ENCODE measurements around the gene MAST2. TPM values are rescaled to one million over a fixed set of nuclear protein-coding genes. Genes with fewer than 3 reads are reported as not detected.

The MAST2 gene
- total RNA-seq, 2 donors from 2014 or later, result 31.8 to 73.2 TPM

GRCh38 chr1:46011121-46011695 is 207.8 kb downstream of the MAST2 start:
- no peak overlapping the region for H3K4me3 Mint-ChIP-seq
- DNase-seq (ENCODE audit: low spot score) (no peak), ATAC-seq (no peak)
- H3K36me3 Mint-ChIP-seq, result peaks cover 25% of the 10 kb centered on the region
- H3K9me3 Mint-ChIP-seq, result no peaks in the 10 kb centered on the region
- no peaks in the 10 kb centered on the region for H3K4me1 Mint-ChIP-seq (ENCODE audit: low read depth in 2 of 2)
- no peak overlapping the region for H3K27ac Mint-ChIP-seq
- no peaks in the 10 kb centered on the region for H3K27me3 Mint-ChIP-seq

DNA sequence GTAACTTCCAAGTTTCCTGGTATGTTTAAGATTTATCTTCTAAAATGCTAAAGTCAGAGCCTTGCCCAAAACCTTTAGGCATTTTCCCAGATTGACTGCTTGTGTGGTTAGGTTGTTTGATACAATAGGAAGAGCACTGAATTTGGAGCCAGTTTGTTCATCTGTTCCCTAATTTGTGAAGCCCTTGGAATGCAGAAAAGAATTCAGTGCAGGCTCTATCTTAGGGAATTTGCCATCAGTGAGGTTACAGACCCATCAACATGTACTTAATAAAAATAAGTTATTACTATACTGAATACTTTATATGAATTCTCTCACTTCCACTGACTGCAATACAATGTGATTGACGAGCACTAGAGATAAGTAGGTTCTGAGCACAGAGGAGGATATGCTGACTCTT is 208.8 kb downstream of the MAST2 start:
- Mint-ChIP-seq H3K27me3 (no peaks in the 10 kb centered on the region), H3K9me3 (no peaks in the 10 kb centered on the region), H3K36me3 (peaks cover 20% of the 10 kb centered on the region), H3K27ac (no peak overlapping the region), H3K4me3 (no peak overlapping the region), H3K4me1 (ENCODE audit: low read depth in 2 of 2) (no peaks in the 10 kb centered on the region)
- ATAC-seq (no peak), DNase-seq (ENCODE audit: low spot score) (no peak)

DNA sequence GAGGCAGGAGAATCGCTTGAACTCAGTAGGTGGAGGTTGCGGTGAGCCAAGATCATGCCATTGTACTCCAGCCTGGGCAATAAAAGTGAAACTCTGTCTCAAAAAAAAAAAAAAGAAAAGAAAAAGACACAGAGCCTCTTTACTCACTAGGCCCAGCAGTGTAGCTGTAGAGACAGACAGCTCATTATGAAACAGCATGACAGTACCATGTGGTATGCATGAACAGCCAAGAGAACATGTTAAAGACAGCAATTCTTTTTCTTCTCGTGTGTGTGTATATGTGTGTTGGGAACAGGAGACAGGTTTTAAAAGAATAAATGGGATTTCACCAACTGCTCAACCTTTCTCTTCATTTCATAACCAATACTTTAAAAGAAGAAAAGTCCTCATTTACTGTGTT is 210.2 kb downstream of the MAST2 start:
- H3K4me1 Mint-ChIP-seq (ENCODE audit: low read depth in 2 of 2), result no peaks in the 10 kb centered on the region
- ATAC-seq (no peak), DNase-seq (ENCODE audit: low spot score) (no peak)
- peaks cover 13% of the 10 kb centered on the region for H3K36me3 Mint-ChIP-seq
- H3K9me3 Mint-ChIP-seq, result no peaks in the 10 kb centered on the region
- no peak overlapping the region for H3K27ac Mint-ChIP-seq
- no peaks in the 10 kb centered on the region for H3K27me3 Mint-ChIP-seq
- H3K4me3 Mint-ChIP-seq, result no peak overlapping the region

DNA sequence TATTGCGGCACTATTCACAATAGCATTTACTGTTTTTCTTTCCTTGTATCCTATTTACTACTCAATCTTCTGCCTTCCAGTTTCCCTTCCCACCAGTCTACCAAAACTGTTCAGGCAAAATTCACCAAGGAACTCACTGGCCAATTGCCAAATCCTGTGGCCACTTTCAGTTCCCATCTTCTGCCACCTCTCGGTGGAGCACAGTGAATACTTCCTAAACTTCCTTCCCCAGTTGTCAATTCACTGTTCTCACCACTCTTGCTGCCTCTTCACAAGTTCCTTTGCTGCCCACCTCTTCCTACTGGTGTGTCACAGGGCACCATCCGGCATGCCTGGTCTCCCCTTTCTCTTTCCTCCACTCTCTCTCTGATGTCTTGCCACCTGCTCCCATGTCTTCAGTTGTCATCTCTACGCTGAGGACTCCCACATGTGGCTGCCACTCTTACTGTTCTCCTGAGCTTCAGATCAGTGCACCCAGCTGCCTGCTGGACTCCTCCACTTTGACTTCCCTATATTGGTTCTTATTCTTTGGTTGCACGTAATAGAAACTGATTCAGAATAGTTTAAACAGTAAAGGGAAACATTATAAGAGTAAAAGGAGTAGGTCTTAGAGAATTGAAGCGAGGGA is 214.6 kb downstream of the MAST2 start:
- Mint-ChIP-seq H3K4me1 (ENCODE audit: low read depth in 2 of 2) (no peaks in the 10 kb centered on the region), H3K9me3 (no peaks in the 10 kb centered on the region), H3K27me3 (no peaks in the 10 kb centered on the region), H3K4me3 (no peak overlapping the region), H3K27ac (no peak overlapping the region), H3K36me3 (no peaks in the 10 kb centered on the region)
- no peak for DNase-seq (ENCODE audit: low spot score)
- no peak for ATAC-seq

- Mint-ChIP-seq H3K4me1 (ENCODE audit: low read depth in 2 of 2) (no peaks in the 10 kb centered on the region), H3K4me3 (no peak overlapping the region), H3K9me3 (no peaks in the 10 kb centered on the region), H3K27ac (no peak overlapping the region), H3K36me3 (no peaks in the 10 kb centered on the region), H3K27me3 (no peaks in the 10 kb centered on the region)
- no peak for ATAC-seq
- DNase-seq (ENCODE audit: low spot score), result no peak
These were observed 215.9 kb downstream of the MAST2 start for GRCh38 chr1:46019348-46019747.

- Mint-ChIP-seq H3K4me3 (no peak overlapping the region), H3K27me3 (no peaks in the 10 kb centered on the region), H3K4me1 (ENCODE audit: low read depth in 2 of 2) (no peaks in the 10 kb centered on the region), H3K36me3 (no peaks in the 10 kb centered on the region), H3K9me3 (no peaks in the 10 kb centered on the region), H3K27ac (no peak overlapping the region)
- ATAC-seq (no peak), DNase-seq (ENCODE audit: low spot score) (no peak)
These were observed 216.6 kb downstream of the MAST2 start for GRCh38 chr1:46020010-46020409.

GRCh38 chr1:46021046-46021996 is 217.9 kb downstream of the MAST2 start:
- DNase-seq (ENCODE audit: low spot score) (no peak), ATAC-seq (no peak)
- Mint-ChIP-seq H3K36me3 (no peaks in the 10 kb centered on the region), H3K27me3 (no peaks in the 10 kb centered on the region), H3K4me1 (ENCODE audit: low read depth in 2 of 2) (no peaks in the 10 kb centered on the region), H3K27ac (no peak overlapping the region), H3K4me3 (no peak overlapping the region), H3K9me3 (no peaks in the 10 kb centered on the region)

DNA sequence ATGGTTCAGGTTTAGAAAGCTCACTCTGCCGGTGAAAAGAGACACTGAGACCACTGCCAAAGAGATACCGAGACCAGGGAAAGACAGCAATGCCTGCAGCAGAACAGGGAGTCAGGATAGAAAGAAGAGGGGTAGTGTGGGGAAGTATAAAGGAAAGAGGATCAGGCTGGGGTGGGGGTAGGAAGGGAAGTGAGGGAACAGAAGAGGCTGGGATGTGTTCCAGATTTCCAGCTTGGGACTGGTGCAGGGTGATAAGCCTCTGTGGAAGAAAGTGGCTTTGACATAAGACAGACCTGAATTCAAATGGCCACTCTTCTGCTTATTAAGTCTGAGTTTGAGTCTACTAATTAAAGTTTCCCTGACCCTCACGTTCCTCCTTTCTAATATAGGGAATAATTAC is 223.1 kb downstream of the MAST2 start:
- H3K36me3 Mint-ChIP-seq, result no peaks in the 10 kb centered on the region
- no peak overlapping the region for H3K27ac Mint-ChIP-seq
- no peaks in the 10 kb centered on the region for H3K27me3 Mint-ChIP-seq
- DNase-seq (ENCODE audit: low spot score) (no peak), ATAC-seq (no peak)
- H3K4me1 Mint-ChIP-seq (ENCODE audit: low read depth in 2 of 2), result no peaks in the 10 kb centered on the region
- H3K4me3 Mint-ChIP-seq, result no peak overlapping the region
- no peaks in the 10 kb centered on the region for H3K9me3 Mint-ChIP-seq

DNA sequence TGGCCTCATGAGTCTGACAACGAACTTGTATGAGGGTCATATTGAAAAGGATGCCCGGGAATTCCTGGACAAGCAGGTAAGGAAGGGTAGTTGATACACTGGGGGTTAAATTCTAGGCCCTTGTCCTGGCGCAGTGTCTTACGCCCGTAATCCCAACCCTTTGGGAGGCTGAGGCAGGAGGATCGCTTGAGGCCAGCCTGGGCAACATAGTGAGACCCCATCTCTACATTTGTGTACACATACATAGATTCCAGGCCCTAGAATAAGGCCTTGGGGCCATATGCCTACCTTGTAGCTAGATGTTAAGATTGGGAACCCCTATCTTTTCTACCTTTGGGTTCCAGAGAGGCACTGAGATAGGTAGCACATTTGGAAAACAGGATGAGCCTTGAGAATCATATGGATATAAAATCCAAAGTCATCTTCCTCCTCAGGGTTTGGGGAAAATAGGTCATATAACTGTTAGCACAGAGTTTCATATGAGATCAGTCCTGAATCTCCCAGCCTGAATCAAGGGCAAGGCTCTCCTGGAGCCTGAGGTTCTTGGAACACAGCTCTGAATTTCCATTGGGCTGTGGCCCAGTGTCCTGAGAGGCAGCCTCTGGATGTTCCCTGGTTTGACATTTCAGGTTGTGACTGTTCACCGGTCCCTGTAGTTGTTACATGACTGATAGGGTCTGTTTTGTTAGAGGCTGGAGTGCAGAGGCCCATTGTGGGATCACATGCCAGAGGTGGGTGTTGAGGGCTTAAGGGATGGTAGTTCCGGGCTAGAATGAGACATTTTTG is 224.6 kb downstream of the MAST2 start:
- Mint-ChIP-seq H3K4me3 (no peak overlapping the region), H3K9me3 (no peaks in the 10 kb centered on the region), H3K36me3 (no peaks in the 10 kb centered on the region), H3K27me3 (no peaks in the 10 kb centered on the region), H3K27ac (no peak overlapping the region), H3K4me1 (ENCODE audit: low read depth in 2 of 2) (no peaks in the 10 kb centered on the region)
- no peak for ATAC-seq
- DNase-seq (ENCODE audit: low spot score), result no peak

DNA sequence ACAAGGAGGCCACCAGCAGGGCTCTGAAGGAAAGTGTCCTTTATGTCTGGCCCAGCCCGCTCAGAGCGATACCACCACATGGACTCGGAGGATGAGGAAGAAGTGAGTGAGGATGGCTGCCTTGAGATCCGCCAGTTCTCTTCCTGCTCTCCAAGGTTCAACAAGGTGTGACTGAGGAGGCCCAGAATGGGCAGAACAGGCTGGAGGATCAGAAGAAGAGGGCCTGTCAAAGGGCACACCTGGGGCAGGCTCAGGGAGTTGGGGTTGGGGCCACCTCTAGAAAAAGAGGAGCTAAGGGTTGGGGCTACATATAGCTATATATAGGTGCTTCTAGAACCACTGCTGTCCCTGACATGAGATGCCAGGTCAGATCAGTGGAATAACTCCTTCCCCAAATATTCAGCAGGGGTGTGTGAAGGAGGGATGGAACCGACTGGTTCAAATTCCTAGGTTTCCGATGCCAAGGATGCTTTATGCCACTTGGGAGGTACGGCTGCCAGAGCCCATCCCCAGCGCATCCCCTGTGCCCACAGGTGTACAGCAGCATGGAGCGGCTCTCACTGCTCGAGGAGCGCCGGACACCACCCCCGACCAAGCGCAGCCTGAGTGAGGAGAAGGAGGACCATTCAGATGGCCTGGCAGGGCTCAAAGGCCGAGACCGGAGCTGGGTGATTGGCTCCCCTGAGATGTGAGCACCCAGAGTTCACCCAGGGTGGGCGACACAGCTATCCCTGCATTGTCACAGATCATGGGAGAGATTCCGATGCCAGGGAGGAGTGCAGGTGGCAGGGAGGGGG is 226.9 kb downstream of the MAST2 start:
- H3K27ac Mint-ChIP-seq, result no peak overlapping the region
- DNase-seq (ENCODE audit: low spot score) (no peak), ATAC-seq (no peak)
- H3K4me3 Mint-ChIP-seq, result no peak overlapping the region
- H3K4me1 Mint-ChIP-seq (ENCODE audit: low read depth in 2 of 2), result no peaks in the 10 kb centered on the region
- no peaks in the 10 kb centered on the region for H3K27me3 Mint-ChIP-seq
- no peaks in the 10 kb centered on the region for H3K9me3 Mint-ChIP-seq
- H3K36me3 Mint-ChIP-seq, result no peaks in the 10 kb centered on the region

DNA sequence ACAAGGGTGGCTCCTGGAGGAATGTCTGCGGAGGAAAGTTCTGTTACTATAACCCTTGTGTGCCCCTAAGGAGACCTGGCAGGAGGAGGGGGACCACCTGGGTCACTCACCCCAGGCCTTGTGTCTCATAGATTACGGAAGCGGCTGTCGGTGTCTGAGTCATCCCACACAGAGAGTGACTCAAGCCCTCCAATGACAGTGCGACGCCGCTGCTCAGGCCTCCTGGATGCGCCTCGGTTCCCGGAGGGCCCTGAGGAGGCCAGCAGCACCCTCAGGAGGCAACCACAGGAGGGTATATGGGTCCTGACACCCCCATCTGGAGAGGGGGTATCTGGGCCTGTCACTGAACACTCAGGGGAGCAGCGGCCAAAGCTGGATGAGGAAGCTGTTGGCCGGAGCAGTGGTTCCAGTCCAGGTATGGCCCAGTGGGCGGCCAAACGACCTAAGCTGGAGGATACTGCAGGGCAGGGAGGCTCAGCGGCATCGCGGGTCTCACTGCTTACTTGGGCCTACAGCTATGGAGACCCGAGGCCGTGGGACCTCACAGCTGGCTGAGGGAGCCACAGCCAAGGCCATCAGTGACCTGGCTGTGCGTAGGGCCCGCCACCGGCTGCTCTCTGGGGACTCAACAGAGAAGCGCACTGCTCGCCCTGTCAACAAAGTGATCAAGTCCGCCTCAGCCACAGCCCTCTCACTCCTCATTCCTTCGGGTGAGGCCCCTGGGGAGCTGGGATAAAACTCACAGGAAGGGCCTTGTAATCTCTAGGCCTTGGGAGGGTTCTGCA is 227.7 kb downstream of the MAST2 start:
- H3K4me3 Mint-ChIP-seq, result no peak overlapping the region
- H3K4me1 Mint-ChIP-seq (ENCODE audit: low read depth in 2 of 2), result no peaks in the 10 kb centered on the region
- no peak for ATAC-seq
- no peaks in the 10 kb centered on the region for H3K27me3 Mint-ChIP-seq
- DNase-seq (ENCODE audit: low spot score), result no peak
- H3K27ac Mint-ChIP-seq, result no peak overlapping the region
- no peaks in the 10 kb centered on the region for H3K36me3 Mint-ChIP-seq
- no peaks in the 10 kb centered on the region for H3K9me3 Mint-ChIP-seq

- peak in 1 of 2 donors; percentile 17 for ATAC-seq
- Mint-ChIP-seq H3K4me3 (no peak overlapping the region), H3K4me1 (ENCODE audit: low read depth in 2 of 2) (no peaks in the 10 kb centered on the region), H3K36me3 (no peaks in the 10 kb centered on the region), H3K27ac (no peak overlapping the region), H3K9me3 (no peaks in the 10 kb centered on the region), H3K27me3 (no peaks in the 10 kb centered on the region)
- DNase-seq (ENCODE audit: low spot score), result no peak
These were observed 231.4 kb downstream of the MAST2 start for GRCh38 chr1:46034601-46035516.

Measured in natural killer cell treated with Interleukin-12 subunit alpha and Interleukin-12 subunit beta and Interleukin-15 and Interleukin-18, amount 100 ng/mL, for 72 hours (primary cell).